Endothelial cell of umbilical vein (primary cell): ENCODE data around the gene TM9SF1. TPM values are rescaled to one million over a fixed set of nuclear protein-coding genes. Genes with fewer than 3 reads are reported as not detected.

ENCODE experiments used
- BruUV-seq: library from RNA; stranded (reverse); fragments of 400-500 nt; replicated peaks from 2 replicates; lab custom pipeline; 2021; lab: Mats Ljungman, UMichigan
- CTCF ChIA-PET: fragments of 300-600, 350-600 bp; sonication (Branson Sonifier 250); formaldehyde crosslinking; loops from one replicate; lab custom pipeline; 2021; ENCODE audit warnings: antibody characterized with exemption, inconsistent platforms; lab: Charles Lee
- POLR2A ChIA-PET: fragments of 300-600, 350-600 bp; sonication (Branson Sonifier 250); formaldehyde crosslinking; loops from one replicate; lab custom pipeline; 2021; ENCODE audit warnings: antibody characterized with exemption, inconsistent platforms; lab: Charles Lee
- DNase-seq: peaks from one replicate; pipeline ENCODE4 v3.0.0-alpha.2; 2011; ENCODE audit warnings: low read depth, low spot score
- FAIRE-seq: peaks from 2 replicates; lab custom pipeline; 2011; peaks lifted over from hg19 to GRCh38; lab: Jason Lieb, UNC
- H2AFZ ChIP-seq: 2 replicates; pipeline ENCODE4 v1.6.0; 2012; ENCODE audit warnings: low read depth, low read length, control low read depth, inconsistent platforms
- H3K27ac ChIP-seq: 2 replicates; pipeline ENCODE4 v1.5.1; 2011; ENCODE audit warnings: low read depth, mild to moderate bottlenecking, control low read depth, low read length, moderate library complexity; ENCODE audit not compliant: insufficient read depth
- H3K27me3 ChIP-seq, 2 experiments: 2 replicates each; pipeline versions ENCODE4 v1.6.0 to v1.6.1; 2011; ENCODE audit warnings: low read length in 2 of 2, mixed read lengths in 1 of 2; ENCODE audit not compliant: control insufficient read depth in 2 of 2, insufficient read depth in 2 of 2
- H3K36me3 ChIP-seq, 2 experiments: 2 replicates in 1 of 2; 3 replicates in 1 of 2; pipeline ENCODE4 v1.5.1; 2011; ENCODE audit warnings: low read length in 2 of 2, mild to moderate bottlenecking in 1 of 2, moderate library complexity in 1 of 2; ENCODE audit not compliant: control insufficient read depth in 2 of 2, insufficient read depth in 2 of 2; ENCODE audit errors: extremely low read depth in 1 of 2
- H3K4me1 ChIP-seq: 3 replicates; pipeline ENCODE4 v1.5.1; 2011; ENCODE audit warnings: mild to moderate bottlenecking, low read length; ENCODE audit not compliant: control insufficient read depth, insufficient read depth; ENCODE audit errors: extremely low read depth
- H3K4me2 ChIP-seq: 2 replicates; pipeline ENCODE4 v1.6.1; 2011; ENCODE audit warnings: low read length, control low read depth, mixed read lengths; ENCODE audit not compliant: insufficient read depth
- H3K4me3 ChIP-seq, 3 experiments: fragments of 200-600 bp in 1 of 3; sonication (generic), shearing (Covaris generic) in 1 of 3; replicated peaks in 1 of 3; 2 replicates each; pipeline ENCODE4 v1.5.1; 2011 to 2016; ENCODE audit warnings: control low read depth in 3 of 3, low read length in 3 of 3, mild to moderate bottlenecking in 2 of 3, inconsistent platforms in 1 of 3, low read depth in 1 of 3, moderate library complexity in 1 of 3; ENCODE audit not compliant: insufficient read depth in 1 of 3
- H3K79me2 ChIP-seq: 2 replicates; pipeline ENCODE4 v1.6.0; 2012; ENCODE audit warnings: low read length, inconsistent platforms; ENCODE audit not compliant: control insufficient read depth, insufficient read depth
- H3K9ac ChIP-seq: replicated peaks from 2 replicates; pipeline ENCODE3; 2011; ENCODE audit warnings: low read length, control low read depth; ENCODE audit not compliant: insufficient read depth; ENCODE audit errors: extremely low read depth
- H3K9me1 ChIP-seq: replicated peaks from 3 replicates; pipeline ENCODE4 v1.6.0; 2011; ENCODE audit warnings: mild to moderate bottlenecking, low read length; ENCODE audit not compliant: control insufficient read depth, insufficient read depth; ENCODE audit errors: extremely low read depth
- H3K9me3 ChIP-seq: replicated peaks from 2 replicates; pipeline ENCODE4 v1.5.1; 2012; ENCODE audit warnings: low read length, inconsistent platforms; ENCODE audit not compliant: control insufficient read depth, insufficient read depth
- H4K20me1 ChIP-seq: replicated peaks from 2 replicates; pipeline ENCODE3; 2011; ENCODE audit warnings: mild to moderate bottlenecking, low read length; ENCODE audit not compliant: control insufficient read depth, insufficient read depth; ENCODE audit errors: extremely low read depth
- EZH2 ChIP-seq: IDR thresholded peaks from 2 replicates; pipeline ENCODE4 v1.6.1; 2012; ENCODE audit warnings: borderline replicate concordance, low read depth, mild to moderate bottlenecking, moderate library complexity, low read length, inconsistent platforms; ENCODE audit not compliant: severe bottlenecking
- FOS ChIP-seq: IDR thresholded peaks from 2 replicates; pipeline ENCODE4 v1.6.1; 2011; ENCODE audit warnings: mild to moderate bottlenecking, low read length, moderate library complexity, borderline replicate concordance; ENCODE audit not compliant: insufficient read depth
- GATA2 ChIP-seq: IDR thresholded peaks from 2 replicates; pipeline ENCODE4 v1.7.0; 2011; ENCODE audit warnings: low read depth, mild to moderate bottlenecking, moderate library complexity, mixed read lengths, low read length; ENCODE audit not compliant: insufficient read length, insufficient read depth
- JUN ChIP-seq: IDR thresholded peaks from 2 replicates; pipeline ENCODE4 v1.6.1; 2011; ENCODE audit warnings: borderline replicate concordance, low read depth; ENCODE audit not compliant: insufficient read length, insufficient read depth
- MYC ChIP-seq: IDR thresholded peaks from one replicate; pipeline ENCODE4 v1.6.1; 2011; ENCODE audit warnings: mild to moderate bottlenecking, low read depth, low read length
- POLR2A ChIP-seq: IDR thresholded peaks from 2 replicates; pipeline ENCODE4 v1.6.1; 2012; ENCODE audit warnings: low read depth, mild to moderate bottlenecking, control low read depth, low read length
- POLR2AphosphoS5 ChIP-seq: IDR thresholded peaks from 2 replicates; pipeline ENCODE4 v1.6.1; 2012; ENCODE audit warnings: low read depth, mild to moderate bottlenecking, control low read depth, low read length, moderate library complexity; ENCODE audit not compliant: insufficient read depth
- dilution Hi-C: fragments of 300-500 bp; cut with MboI; formaldehyde crosslinking; loops from one replicate; pipeline ENCODE4 v1.15.0; 2019; ENCODE audit warnings: low sequenced_read_pairs; ENCODE audit not compliant: extremely low pct_ligation_motif_present
- intact Hi-C: fragments of 100-400 bp; cut with micrococcal nuclease; formaldehyde crosslinking; loops from one replicate; pipeline ENCODE4 v1.10.0; 2022
- polyA plus RNA-seq, 4 experiments: library from polyadenylated mRNA; depleted of rRNA in 3 of 4; stranded (reverse) in 3 of 4; unstranded in 1 of 4; fragments of >200 nt; gene quantifications; 2 replicates each; pipeline versions ENCODE4 v1.2.1 to v1.2.3, GENCODE V29; 2011 to 2012; ENCODE audit warnings: missing spikeins in 1 of 4
- total RNA-seq: library from RNA; stranded (reverse); gene quantifications from 2 replicates; pipeline ENCODE4 v1.2.3, GENCODE V29; 2021
- TF ChIP-seq, protein P1 (sequence below), 2 donors: IDR thresholded peaks; 1 replicate in 1 of 2; 2 replicates in 1 of 2; pipeline ENCODE4 v1.5.1; 2011; ENCODE audit warnings: low read length in 2 of 2, mild to moderate bottlenecking in 2 of 2, moderate library complexity in 2 of 2, control low read depth in 1 of 2, inconsistent platforms in 1 of 2, low read depth in 1 of 2; ENCODE audit not compliant: insufficient read depth in 1 of 2; ENCODE audit errors: extremely low read depth in 1 of 2
- TF ChIP-seq, protein P2 (sequence below): IDR thresholded peaks from 2 replicates; pipeline ENCODE4 v1.6.1; 2011; ENCODE audit not compliant: insufficient read depth, insufficient read length

Gene TM9SF1
- total and polyA plus RNA-seq, 2 donors (not counting 3 experiments of a cell fraction or from before 2014, with no cell fraction given), result 60.7 to 71.5 TPM

DNA sequence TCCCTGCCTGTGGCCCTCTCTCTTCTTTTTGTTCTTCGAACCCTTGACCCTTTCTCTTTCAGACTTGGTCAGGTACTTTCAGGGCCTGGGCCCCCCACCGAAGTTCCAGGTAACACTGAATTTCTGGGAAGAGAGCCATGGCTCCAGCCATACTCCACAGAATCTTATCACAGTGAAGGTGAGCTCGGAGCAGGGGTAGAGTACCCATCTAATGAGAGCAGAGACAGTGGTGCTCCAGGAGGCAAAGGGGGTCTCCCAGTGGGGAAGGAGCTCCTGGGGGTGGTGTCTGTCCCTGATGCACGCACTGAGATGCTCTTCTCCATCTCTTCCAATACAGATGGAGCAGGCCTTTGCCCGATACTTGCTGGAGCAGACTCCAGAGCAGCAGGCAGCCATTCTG, 29.5 kb downstream of the TM9SF1 start:
- Histone ChIP-seq H3K9me1 (no peaks in the 10 kb centered on the region), H3K27ac (no peak overlapping the region), H3K4me1 (peaks cover 14% of the 10 kb centered on the region), H3K4me3 (no peak overlapping the region), H4K20me1 (no peaks in the 10 kb centered on the region), H3K4me2 (no peak overlapping the region), H3K9ac (no peak overlapping the region), H3K36me3 (peaks cover 17 to 37% of the 10 kb centered on the region in 2 experiments), H2AFZ (no peak overlapping the region), H3K9me3 (no peaks in the 10 kb centered on the region), H3K27me3 (no peaks in the 10 kb centered on the region), H3K79me2 (peaks cover 9% of the 10 kb centered on the region)
- DNase-seq, result no peak
- intact Hi-C loops, result no loop called here
- BruUV-seq, result no TSS peak
- CTCF ChIA-PET, result no interaction called here
- TF ChIP-seq JUN (no peak), MYC (no peak), POLR2A (no peak), GATA2 (no peak), EZH2 (no peak), POLR2AphosphoS5 (no peak), FOS (no peak)
- TF ChIP-seq, protein P1, sequence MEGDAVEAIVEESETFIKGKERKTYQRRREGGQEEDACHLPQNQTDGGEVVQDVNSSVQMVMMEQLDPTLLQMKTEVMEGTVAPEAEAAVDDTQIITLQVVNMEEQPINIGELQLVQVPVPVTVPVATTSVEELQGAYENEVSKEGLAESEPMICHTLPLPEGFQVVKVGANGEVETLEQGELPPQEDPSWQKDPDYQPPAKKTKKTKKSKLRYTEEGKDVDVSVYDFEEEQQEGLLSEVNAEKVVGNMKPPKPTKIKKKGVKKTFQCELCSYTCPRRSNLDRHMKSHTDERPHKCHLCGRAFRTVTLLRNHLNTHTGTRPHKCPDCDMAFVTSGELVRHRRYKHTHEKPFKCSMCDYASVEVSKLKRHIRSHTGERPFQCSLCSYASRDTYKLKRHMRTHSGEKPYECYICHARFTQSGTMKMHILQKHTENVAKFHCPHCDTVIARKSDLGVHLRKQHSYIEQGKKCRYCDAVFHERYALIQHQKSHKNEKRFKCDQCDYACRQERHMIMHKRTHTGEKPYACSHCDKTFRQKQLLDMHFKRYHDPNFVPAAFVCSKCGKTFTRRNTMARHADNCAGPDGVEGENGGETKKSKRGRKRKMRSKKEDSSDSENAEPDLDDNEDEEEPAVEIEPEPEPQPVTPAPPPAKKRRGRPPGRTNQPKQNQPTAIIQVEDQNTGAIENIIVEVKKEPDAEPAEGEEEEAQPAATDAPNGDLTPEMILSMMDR (IDR thresholded peaks at IDR 0.05; ENCODE audit: extremely low read depth in 1 of 2, insufficient read depth in 1 of 2, low read depth in 1 of 2, low read length in 2 of 2), result no peak
- TF ChIP-seq, protein P2, sequence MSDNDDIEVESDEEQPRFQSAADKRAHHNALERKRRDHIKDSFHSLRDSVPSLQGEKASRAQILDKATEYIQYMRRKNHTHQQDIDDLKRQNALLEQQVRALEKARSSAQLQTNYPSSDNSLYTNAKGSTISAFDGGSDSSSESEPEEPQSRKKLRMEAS, result no peak
- no peak for FAIRE-seq
- POLR2A ChIA-PET, result interaction anchor here (1.2 kb wide), 1 partner anchor 21 kb away, joined by 3 read pairs; no protein-coding TSS in a partner anchor
- dilution Hi-C loops, result no loop called here
